GM12891 (cell line): ENCODE results near the gene UBALD2.

Experiments
- POLR2A ChIP-seq: IDR thresholded peaks from 2 replicates; pipeline ENCODE4 v1.6.1; 2011; ENCODE audit warnings: low read depth, low read length, control low read depth
- POLR2AphosphoS5 ChIP-seq: IDR thresholded peaks from 2 replicates; pipeline ENCODE4 v1.6.1; 2011; ENCODE audit warnings: low read depth, low read length, control low read depth
- TAF1 ChIP-seq: IDR thresholded peaks from 2 replicates; pipeline ENCODE4 v1.6.1; 2011; ENCODE audit warnings: low read depth, low read length, control low read depth

DNA sequence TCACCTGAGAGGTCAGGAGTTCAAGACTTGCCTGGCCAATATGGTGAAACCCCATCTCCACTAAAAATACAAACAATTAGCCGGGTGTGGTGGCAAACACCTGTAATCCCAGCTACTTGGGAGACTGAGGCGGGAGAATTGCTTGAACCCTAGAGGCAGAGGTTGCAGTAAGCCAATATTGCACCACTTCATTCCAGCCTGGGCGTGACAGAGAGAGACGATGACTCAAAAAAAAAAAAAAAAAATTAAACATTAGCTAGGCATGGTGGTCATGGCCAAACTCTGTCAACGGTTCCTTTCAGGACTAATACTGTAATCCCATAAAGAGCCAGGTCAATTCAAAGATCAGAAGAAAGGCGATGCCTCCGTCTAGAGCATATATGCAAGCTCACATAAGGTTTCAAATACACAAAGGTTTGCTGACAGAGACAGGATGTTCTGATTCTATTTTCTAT lies 27.3 kb upstream of the UBALD2 start:
- no peak for TF ChIP-seq TAF1
- no peak for TF ChIP-seq POLR2A
- no peak for TF ChIP-seq POLR2AphosphoS5
